ENCODE data around the gene SHMT2.
A peak's percentile ranks its signal among the peaks of the same experiment; 100 is the strongest.

Gene SHMT2

GRCh38 chr12:57229634-57230380, at the start of gene SHMT2:
Gene SHMT2, plus strand, starts transcription at chr12:57229711. Its CDS starts 68 bp downstream, at chr12:57229779.
- peak; percentile 92 for DNase-seq

- DNase-seq = no peak
Measured at GRCh38 chr12:57180321-57180989, 49.1 kb upstream of the SHMT2 start.

- no peak for DNase-seq
Measured at GRCh38 chr12:57181072-57181471, 48.4 kb upstream of the SHMT2 start.

- no peak for DNase-seq
Measured at GRCh38 chr12:57181561-57182155, 47.9 kb upstream of the SHMT2 start.

GRCh38 chr12:57182918-57183575, 46.5 kb upstream of the SHMT2 start:
- DNase-seq = peak; percentile 65

GRCh38 chr12:57183939-57184725, 45.4 kb upstream of the SHMT2 start:
- DNase-seq = no peak

- no peak for DNase-seq
Measured at GRCh38 chr12:57185403-57185802, 44.1 kb upstream of the SHMT2 start.

- no peak for DNase-seq
Measured at GRCh38 chr12:57185906-57186508, 43.5 kb upstream of the SHMT2 start.

GRCh38 chr12:57187222-57188089, 42.1 kb upstream of the SHMT2 start:
- no peak for DNase-seq

- DNase-seq = no peak
Measured at GRCh38 chr12:57188090-57188425, 41.5 kb upstream of the SHMT2 start.

- DNase-seq = no peak
Measured at GRCh38 chr12:57190037-57190436, 39.5 kb upstream of the SHMT2 start.

GRCh38 chr12:57190821-57191220, 38.7 kb upstream of the SHMT2 start:
- DNase-seq = no peak

- DNase-seq = no peak
Measured at GRCh38 chr12:57191410-57191809, 38.1 kb upstream of the SHMT2 start.

- no peak for DNase-seq
Measured at GRCh38 chr12:57192920-57193319, 36.6 kb upstream of the SHMT2 start.

GRCh38 chr12:57193706-57194245, 35.7 kb upstream of the SHMT2 start:
- no peak for DNase-seq

- DNase-seq = no peak
Measured at GRCh38 chr12:57194253-57194652, 35.3 kb upstream of the SHMT2 start.

- DNase-seq = no peak
Measured at GRCh38 chr12:57195186-57195585, 34.3 kb upstream of the SHMT2 start.

- no peak for DNase-seq
Measured at GRCh38 chr12:57195611-57196371, 33.7 kb upstream of the SHMT2 start.

GRCh38 chr12:57196439-57196838, 33.1 kb upstream of the SHMT2 start:
- no peak for DNase-seq

GRCh38 chr12:57196956-57197355, 32.6 kb upstream of the SHMT2 start:
- no peak for DNase-seq
